ENCODE results near the gene IRF1.

IRF1 gene

DNA sequence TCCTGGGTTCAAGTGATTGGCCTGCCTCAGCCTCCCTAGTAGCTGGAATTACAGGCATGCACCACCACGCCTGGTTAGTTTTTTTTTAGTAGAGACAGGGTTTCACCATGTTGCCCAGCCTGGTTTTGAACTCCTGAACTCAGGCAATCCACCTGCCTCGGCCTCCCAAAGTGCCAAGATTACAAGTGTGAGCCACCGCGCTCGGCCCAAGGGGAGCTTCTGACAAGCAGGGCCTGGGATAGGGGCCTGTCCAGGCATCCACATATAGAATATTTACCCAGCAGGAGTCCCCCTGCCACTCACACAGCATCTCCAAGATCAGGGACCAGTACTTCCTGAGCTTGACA is 10.1 kb downstream of the IRF1 start:
- TF ChIP-seq TEAD4 (IDR thresholded peaks at IDR 0.05) = no peak
- no peak for TF ChIP-seq ZBTB7A (IDR thresholded peaks at IDR 0.05; ENCODE audit: low read depth)
- TF ChIP-seq, protein P1, sequence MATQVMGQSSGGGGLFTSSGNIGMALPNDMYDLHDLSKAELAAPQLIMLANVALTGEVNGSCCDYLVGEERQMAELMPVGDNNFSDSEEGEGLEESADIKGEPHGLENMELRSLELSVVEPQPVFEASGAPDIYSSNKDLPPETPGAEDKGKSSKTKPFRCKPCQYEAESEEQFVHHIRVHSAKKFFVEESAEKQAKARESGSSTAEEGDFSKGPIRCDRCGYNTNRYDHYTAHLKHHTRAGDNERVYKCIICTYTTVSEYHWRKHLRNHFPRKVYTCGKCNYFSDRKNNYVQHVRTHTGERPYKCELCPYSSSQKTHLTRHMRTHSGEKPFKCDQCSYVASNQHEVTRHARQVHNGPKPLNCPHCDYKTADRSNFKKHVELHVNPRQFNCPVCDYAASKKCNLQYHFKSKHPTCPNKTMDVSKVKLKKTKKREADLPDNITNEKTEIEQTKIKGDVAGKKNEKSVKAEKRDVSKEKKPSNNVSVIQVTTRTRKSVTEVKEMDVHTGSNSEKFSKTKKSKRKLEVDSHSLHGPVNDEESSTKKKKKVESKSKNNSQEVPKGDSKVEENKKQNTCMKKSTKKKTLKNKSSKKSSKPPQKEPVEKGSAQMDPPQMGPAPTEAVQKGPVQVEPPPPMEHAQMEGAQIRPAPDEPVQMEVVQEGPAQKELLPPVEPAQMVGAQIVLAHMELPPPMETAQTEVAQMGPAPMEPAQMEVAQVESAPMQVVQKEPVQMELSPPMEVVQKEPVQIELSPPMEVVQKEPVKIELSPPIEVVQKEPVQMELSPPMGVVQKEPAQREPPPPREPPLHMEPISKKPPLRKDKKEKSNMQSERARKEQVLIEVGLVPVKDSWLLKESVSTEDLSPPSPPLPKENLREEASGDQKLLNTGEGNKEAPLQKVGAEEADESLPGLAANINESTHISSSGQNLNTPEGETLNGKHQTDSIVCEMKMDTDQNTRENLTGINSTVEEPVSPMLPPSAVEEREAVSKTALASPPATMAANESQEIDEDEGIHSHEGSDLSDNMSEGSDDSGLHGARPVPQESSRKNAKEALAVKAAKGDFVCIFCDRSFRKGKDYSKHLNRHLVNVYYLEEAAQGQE (IDR thresholded peaks at IDR 0.05; ENCODE audit: low read depth) = no peak
- TF ChIP-seq, protein P2, sequence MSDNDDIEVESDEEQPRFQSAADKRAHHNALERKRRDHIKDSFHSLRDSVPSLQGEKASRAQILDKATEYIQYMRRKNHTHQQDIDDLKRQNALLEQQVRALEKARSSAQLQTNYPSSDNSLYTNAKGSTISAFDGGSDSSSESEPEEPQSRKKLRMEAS (IDR thresholded peaks at IDR 0.05) = no peak
- no peak for TF ChIP-seq NFIC (IDR thresholded peaks at IDR 0.05)
- no peak for TF ChIP-seq TAF1 (IDR thresholded peaks at IDR 0.05; ENCODE audit: low read depth)

DNA sequence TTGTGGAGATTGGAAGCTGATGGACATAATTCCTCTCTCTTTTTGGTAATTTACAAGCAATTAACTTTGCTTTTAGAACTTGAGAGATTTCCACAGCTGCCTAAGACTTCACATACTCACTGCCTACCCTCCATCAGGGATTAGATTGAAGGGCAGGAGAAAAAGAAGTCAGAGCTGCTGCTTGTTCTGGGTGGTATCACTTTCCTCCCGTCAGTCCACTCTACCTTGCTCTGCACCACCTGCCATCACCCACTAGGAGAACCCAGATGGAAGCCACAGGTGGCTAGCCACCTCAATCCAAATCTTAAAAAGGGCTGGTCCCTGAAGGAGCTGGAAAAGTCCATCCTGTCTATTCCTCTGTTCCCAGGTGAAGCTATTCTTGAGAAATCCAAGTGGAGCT is 10.5 kb downstream of the IRF1 start:
- TF ChIP-seq, protein P2 (IDR thresholded peaks at IDR 0.05) = no peak
- TF ChIP-seq, protein P1 (IDR thresholded peaks at IDR 0.05; ENCODE audit: low read depth) = no peak
- TF ChIP-seq CEBPB (IDR thresholded peaks at IDR 0.05) = no peak

DNA sequence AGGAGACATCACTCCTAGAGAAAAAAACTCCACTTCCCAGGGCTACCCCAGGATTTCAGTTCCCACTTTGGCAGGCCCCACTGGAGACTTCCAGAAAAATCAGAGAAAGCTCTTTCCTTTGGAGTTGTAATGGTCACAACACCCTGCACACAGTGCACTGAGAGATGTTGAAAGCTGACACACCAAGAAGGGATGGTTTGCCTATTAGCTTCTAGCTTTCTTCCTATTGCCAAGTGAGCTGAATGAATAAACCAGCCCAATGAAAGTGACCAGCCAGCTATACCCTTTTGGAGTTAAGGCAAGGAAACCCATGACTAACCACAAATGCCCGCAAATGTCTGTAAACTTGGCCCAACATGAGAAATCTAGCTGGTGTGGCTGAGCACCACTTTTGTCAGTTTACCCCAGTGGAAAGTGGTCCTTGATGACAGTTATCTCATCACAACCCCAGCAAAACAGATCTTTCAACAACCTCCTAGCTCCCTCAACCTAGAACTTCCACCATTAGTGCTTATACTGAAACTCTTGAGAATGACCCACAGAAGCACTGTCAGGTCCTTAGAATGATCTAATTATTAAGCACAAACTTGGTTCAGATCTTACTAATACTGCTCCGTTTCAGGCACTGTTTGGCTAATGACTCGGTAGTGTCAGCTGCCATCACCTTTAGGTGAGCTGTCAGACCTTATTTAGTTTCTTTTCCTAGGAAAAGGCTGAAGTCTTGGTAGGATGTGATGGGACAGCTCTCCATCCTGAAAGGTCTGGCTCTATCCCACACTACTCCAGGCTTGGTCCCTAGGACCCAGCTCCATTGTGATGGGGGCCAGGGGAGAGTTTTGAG is 11.2 kb downstream of the IRF1 start:
- TF ChIP-seq, protein P1 (IDR thresholded peaks at IDR 0.05; ENCODE audit: low read depth) = no peak
- TF ChIP-seq ZBTB7A (IDR thresholded peaks at IDR 0.05; ENCODE audit: low read depth) (no peak), TCF12 (IDR thresholded peaks at IDR 0.05; ENCODE audit: low read depth) (no peak), NFIC (IDR thresholded peaks at IDR 0.05) (no peak), CREB1 (IDR thresholded peaks at IDR 0.05; ENCODE audit: low read depth) (no peak)
- TF ChIP-seq, protein P3, sequence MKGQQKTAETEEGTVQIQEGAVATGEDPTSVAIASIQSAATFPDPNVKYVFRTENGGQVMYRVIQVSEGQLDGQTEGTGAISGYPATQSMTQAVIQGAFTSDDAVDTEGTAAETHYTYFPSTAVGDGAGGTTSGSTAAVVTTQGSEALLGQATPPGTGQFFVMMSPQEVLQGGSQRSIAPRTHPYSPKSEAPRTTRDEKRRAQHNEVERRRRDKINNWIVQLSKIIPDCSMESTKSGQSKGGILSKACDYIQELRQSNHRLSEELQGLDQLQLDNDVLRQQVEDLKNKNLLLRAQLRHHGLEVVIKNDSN (IDR thresholded peaks at IDR 0.05) = no peak

DNA sequence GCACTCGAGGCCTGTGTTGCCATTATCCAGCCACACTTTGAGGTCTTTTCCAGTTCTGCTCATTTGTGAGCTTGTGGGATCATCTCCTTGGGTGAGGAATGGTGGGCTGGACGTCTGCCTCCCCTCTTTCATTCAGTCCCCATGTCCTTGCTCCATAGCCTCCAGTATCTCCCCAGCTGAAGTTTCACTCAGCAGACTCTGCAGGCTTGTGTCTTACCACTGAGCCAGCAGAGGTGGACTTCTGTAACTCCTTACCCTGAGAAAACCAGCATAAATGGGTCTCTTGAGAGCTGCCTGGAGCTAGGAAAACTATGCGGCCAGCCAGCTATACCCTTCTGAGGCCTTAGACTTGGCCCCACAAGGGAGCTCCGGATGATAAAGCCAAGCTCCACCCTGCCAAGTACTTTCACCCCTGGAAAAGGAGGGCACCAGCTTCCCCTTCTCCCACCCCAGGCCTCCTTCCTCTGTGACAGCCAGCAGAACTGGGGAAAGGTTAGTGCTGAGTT is 12.2 kb downstream of the IRF1 start:
- TF ChIP-seq YY1 (IDR thresholded peaks at IDR 0.05; ENCODE audit: low read depth) (no peak), FOXM1 (IDR thresholded peaks at IDR 0.05; ENCODE audit: borderline replicate concordance, low read depth) (no peak), TCF12 (IDR thresholded peaks at IDR 0.05; ENCODE audit: low read depth) (no peak), RAD21 (IDR thresholded peaks at IDR 0.05; ENCODE audit: low read depth) (no peak)

DNA sequence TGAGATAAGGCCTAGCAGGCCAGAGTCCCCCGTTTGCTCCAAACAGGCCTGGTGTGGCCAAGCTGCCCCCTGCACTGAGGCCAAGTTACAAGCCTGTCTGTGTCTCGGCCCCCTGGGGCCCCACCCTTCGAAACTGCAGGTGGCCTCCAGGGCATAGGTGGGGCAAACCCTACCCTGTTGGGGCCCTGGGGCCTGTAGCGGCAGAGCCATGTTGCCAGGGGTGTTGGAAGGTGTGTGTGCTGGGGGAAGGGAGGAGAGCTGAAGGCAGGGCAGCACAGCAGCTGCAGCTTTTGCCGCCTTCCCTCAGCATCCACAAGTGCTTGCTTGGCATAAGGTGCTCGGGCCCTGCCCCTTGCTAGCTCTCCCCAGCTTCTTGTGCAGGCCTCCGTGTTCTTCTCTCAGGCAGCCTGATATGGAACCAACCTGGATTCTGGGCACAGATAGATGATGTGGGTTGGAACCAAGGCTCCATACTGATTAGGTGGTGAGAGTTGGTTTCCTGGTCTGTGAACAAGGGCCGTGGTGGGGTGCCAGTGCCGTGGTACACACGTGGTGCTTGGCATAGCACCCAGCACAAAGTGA is 12.7 kb downstream of the IRF1 start:
- TF ChIP-seq, protein P2 (IDR thresholded peaks at IDR 0.05) = no peak
- no peak for TF ChIP-seq RAD21 (IDR thresholded peaks at IDR 0.05; ENCODE audit: low read depth)
- TF ChIP-seq CEBPB (IDR thresholded peaks at IDR 0.05) = no peak
- TF ChIP-seq, protein P1 (IDR thresholded peaks at IDR 0.05; ENCODE audit: low read depth) = no peak
- TF ChIP-seq FOXM1 (IDR thresholded peaks at IDR 0.05; ENCODE audit: borderline replicate concordance, low read depth) = no peak
- TF ChIP-seq NFIC (IDR thresholded peaks at IDR 0.05) = no peak
- TF ChIP-seq TCF12 (IDR thresholded peaks at IDR 0.05; ENCODE audit: low read depth) = no peak
- TF ChIP-seq EGR1 (IDR thresholded peaks at IDR 0.05) = no peak
- no peak for TF ChIP-seq YY1 (IDR thresholded peaks at IDR 0.05; ENCODE audit: low read depth)
- TF ChIP-seq TEAD4 (IDR thresholded peaks at IDR 0.05) = no peak
- TF ChIP-seq, protein P3 (IDR thresholded peaks at IDR 0.05) = no peak
- no peak for TF ChIP-seq ZBTB7A (IDR thresholded peaks at IDR 0.05; ENCODE audit: low read depth)
- no peak for TF ChIP-seq CREB1 (IDR thresholded peaks at IDR 0.05; ENCODE audit: low read depth)
